ENCODE measurements around the gene MCOLN1. TPM values are rescaled to one million over a fixed set of nuclear protein-coding genes. Genes with fewer than 3 reads are reported as not detected.

The MCOLN1 gene
- total RNA-seq, 1 experiment from 2014 or later, result 15.7 TPM

DNA sequence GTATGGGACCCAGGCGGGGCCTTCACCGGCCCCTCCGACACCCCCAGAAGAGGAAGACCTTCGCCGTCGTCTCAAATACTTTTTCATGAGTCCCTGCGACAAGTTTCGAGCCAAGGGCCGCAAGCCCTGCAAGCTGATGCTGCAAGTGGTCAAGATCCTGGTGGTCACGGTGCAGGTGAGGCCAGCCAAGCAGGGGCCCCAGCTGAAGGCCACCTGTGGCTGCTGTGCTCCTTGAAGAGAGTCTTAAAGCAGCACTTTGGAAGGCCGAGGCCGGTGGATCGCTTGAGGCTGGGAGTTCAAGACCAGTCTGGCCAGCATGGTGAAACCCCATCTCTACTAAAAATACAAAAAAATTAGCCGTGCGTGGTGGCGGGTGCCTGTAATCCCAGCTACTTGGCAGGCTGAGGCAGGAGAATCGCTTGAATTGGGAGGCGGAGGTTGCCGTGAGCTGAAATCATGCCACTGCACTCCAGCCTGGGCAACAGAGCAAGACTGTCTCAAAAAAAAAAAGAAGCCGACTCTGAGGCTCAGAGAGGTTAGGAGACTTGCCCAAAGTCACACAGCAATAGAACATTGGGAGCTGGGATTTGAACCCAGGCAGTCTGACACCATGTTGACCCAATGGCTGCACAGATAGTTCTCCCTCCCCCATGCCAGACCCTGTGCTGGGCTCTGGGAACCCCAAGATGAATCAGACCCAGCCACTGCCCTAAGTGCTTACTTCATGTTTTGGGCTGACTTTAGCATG lies 2.7 kb downstream of the MCOLN1 start:
- no peak overlapping the region for H3K27ac Mint-ChIP-seq
- Histone ChIP-seq H4K20me1 (ENCODE audit: control insufficient read depth, insufficient read depth, insufficient read length) (no peaks in the 10 kb centered on the region), H3K18ac (ENCODE audit: insufficient read length, low read depth, low read length) (no peak overlapping the region), H3K56ac (ENCODE audit: insufficient read length, low read depth, low read length) (no peak overlapping the region), H3K23me2 (ENCODE audit: insufficient read length, low read depth, low read length, poor library complexity, severe bottlenecking) (peaks cover 16% of the 10 kb centered on the region), H2BK120ac (ENCODE audit: low read depth, low read length, poor library complexity, severe bottlenecking) (no peak overlapping the region), H2BK20ac (ENCODE audit: low read depth, low read length, poor library complexity, severe bottlenecking) (no peak overlapping the region), H3K79me1 (ENCODE audit: insufficient read depth, low read depth, low read length, poor library complexity, severe bottlenecking) (no peaks in the 10 kb centered on the region), H3K4me1 (ENCODE audit: insufficient read depth, low read length) (no peaks in the 10 kb centered on the region; the same call in 1 of the 2 replicates), H3K4me2 (ENCODE audit: insufficient read depth, insufficient read length, low read length) (no peak overlapping the region), H4K5ac (ENCODE audit: insufficient read length, low read depth, low read length) (no peak overlapping the region), H3K79me2 (ENCODE audit: insufficient read depth, low read length) (no peaks in the 10 kb centered on the region), H3K27me3 (ENCODE audit: insufficient read depth, low read length) (no peaks in the 10 kb centered on the region), H2BK5ac (ENCODE audit: insufficient read length, low read length) (no peak overlapping the region), H3K9ac (ENCODE audit: extremely low read depth, insufficient read length, low read length) (no peak overlapping the region), H2BK15ac (ENCODE audit: low read depth, low read length) (no peak overlapping the region), H2BK12ac (ENCODE audit: insufficient read length, low read depth, low read length) (no peak overlapping the region), H2AFZ (ENCODE audit: low read length) (no peak overlapping the region), H4K91ac (ENCODE audit: insufficient read length, low read depth, low read length) (no peak overlapping the region), H3T11ph (ENCODE audit: low read length) (no peak overlapping the region), H3K14ac (ENCODE audit: insufficient read depth, low read length) (no peak overlapping the region), H2AK5ac (ENCODE audit: insufficient read length, low read length) (no peak overlapping the region), H3K4ac (ENCODE audit: low read depth, low read length) (no peak overlapping the region), H4K8ac (replicated peaks; ENCODE audit: insufficient read length, low read depth, low read length) (no peak overlapping the region), H3K27ac (ENCODE audit: insufficient read length, low read depth, low read length) (no peak overlapping the region), H3K23ac (ENCODE audit: insufficient read length, low read depth, low read length) (no peak overlapping the region), H3K9me3 (ENCODE audit: control insufficient read depth, low read depth, low read length) (no peaks in the 10 kb centered on the region)
- TF ChIP-seq, protein P1, sequence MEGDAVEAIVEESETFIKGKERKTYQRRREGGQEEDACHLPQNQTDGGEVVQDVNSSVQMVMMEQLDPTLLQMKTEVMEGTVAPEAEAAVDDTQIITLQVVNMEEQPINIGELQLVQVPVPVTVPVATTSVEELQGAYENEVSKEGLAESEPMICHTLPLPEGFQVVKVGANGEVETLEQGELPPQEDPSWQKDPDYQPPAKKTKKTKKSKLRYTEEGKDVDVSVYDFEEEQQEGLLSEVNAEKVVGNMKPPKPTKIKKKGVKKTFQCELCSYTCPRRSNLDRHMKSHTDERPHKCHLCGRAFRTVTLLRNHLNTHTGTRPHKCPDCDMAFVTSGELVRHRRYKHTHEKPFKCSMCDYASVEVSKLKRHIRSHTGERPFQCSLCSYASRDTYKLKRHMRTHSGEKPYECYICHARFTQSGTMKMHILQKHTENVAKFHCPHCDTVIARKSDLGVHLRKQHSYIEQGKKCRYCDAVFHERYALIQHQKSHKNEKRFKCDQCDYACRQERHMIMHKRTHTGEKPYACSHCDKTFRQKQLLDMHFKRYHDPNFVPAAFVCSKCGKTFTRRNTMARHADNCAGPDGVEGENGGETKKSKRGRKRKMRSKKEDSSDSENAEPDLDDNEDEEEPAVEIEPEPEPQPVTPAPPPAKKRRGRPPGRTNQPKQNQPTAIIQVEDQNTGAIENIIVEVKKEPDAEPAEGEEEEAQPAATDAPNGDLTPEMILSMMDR (conservative IDR thresholded peaks at IDR 0.05), result no peak
- no CpG with 5 or more reads among the region's 20 CpGs for WGBS (ENCODE audit: extremely low coverage, insufficient read length, low lambda C conversion rate)
- DNase-seq, result no peak
- H3K4me1 Mint-ChIP-seq, result peaks cover 5 to 7% of the 10 kb centered on the region in 2 experiments
- H3K4me3 Mint-ChIP-seq, result no peak overlapping the region; a peak in 1 of 5 replicates
- H3K36me3 Mint-ChIP-seq (ENCODE audit: insufficient read depth in 1 of 3, low read depth in 3 of 3), result peaks cover 2 to 27% (median 16%) of the 10 kb centered on the region in 3 experiments; a peak in 6 of 7 replicates
- H3K27me3 Mint-ChIP-seq (ENCODE audit: low read depth), result no peaks in the 10 kb centered on the region; the same call in 1 of the 2 replicates
- H3K9me3 Mint-ChIP-seq, result no peaks in the 10 kb centered on the region

All from H9 (cell line).